Head of caudate nucleus (tissue), 42 donors: Measurements from ENCODE around the gene R3HDM2.
"Not testable (repeated sequence)": the region's sequence is repeated elsewhere in the genome, so short reads cannot be mapped to it uniquely, and the experiment has no call there.

Experiments
- DNase-seq, 42 donors: peaks; one replicate each; pipeline versions ENCODE4 v3.0.0 to v3.0.0-alpha.2; 2020 to 2021; ENCODE audit warnings: mixed read lengths in 7 of 42
- intact Hi-C: fragments of 100-400 bp; cut with DNase I; formaldehyde crosslinking; loops from one replicate; pipeline ENCODE4 v1.15.0; 2022

The R3HDM2 gene

DNA sequence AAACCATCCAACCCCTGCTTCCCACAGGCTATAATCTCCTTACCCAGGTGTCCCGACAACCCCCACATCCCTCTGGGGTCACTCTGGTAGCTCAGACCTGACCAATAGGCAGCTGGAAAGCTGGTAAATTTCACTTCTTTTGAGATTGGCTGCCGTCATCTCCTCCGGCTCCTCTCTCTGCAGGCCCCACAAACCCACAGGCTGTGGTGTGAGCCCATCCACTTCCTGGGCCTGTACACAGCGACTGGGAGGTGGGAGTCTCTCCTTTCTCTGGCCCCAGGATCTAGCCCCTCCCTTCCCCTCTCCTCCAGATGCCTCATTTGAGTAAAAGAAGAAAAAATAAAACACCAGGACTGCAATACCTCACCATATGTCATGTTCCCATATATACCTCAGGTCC, 4.5 kb upstream of the R3HDM2 start:
- no peak for DNase-seq
- intact Hi-C loops: no loop called here

DNA sequence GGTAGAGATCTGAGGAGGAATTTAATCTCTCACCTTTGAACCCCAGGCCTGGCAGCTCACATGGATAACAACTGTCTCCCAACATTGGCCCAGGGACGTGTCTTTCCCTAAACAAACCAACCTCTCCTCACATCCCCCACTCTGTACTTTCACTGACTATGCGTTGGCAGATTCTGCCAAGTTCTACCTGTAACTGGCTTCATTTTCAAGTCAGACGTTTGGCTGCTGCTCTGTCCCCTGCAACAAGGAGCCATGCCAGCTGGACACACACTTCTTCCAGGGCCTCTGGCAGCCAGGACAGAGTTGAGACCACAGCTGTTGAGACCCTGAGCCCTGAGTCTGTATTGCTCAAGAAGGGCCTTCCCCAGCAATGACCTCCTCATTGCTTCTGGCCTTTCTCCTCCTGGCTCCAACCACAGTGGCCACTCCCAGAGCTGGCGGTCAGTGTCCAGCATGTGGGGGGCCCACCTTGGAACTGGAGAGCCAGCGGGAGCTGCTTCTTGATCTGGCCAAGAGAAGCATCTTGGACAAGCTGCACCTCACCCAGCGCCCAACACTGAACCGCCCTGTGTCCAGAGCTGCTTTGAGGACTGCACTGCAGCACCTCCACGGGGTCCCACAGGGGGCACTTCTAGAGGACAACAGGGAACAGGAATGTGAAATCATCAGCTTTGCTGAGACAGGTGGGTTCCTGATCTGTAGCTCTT, 3.8 kb upstream of the R3HDM2 start, which contains the start of gene INHBC:
INHBC (plus strand) TSS at position 268 of the 707 bp plus-strand sequence; CDS start at position 371, 103 bp downstream.
- intact Hi-C loops: no loop called here
- DNase-seq: no peak

DNA sequence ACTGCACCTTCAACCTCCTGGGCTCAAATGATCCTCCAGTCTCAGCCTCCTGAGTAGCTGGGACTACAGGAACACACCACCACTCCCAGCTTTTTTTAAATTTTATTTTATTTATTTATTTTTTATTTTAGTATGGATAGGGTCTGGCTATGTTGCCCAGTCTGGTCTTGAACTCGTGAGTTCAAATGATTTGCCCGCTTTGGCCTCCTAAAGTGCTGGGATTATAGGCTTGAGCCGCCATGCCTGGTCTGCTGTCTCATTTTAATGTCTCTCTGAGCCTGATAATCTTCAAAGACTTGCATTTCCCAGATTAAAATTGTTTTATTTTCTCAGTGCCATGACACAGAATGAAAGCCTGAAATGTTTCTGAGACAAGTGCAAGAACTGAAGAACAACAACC, 2.5 kb upstream of the R3HDM2 start:
- intact Hi-C loops: no loop called here
- no peak for DNase-seq

DNA sequence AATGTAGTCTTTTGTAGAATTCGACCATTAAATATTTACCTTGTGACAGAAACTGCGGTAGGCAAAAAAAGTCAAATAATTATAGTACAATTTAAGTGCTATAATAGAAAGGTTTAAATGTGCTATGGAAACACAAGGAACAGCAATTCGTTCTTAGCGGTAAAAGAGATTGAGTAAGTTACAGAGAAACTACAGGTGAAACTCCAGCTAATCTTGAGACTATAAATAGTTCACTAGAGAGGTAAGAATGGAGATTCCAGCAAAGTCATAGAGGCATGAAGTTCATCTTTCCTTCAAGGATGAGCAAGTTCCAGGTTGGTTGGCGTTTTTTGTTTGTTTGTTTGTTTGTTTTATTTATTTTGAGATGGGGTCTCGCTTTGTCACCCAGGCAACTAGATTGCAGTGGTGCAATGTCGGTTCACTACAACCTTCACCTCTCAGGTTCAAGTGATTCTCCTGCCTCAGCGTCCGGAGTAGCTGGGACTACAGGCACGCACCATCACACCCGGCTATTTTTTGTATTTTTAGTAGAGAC, 878 bp upstream of the R3HDM2 start:
- intact Hi-C loops: no loop called here
- peak in 1 of 42 donors; percentile 18 for DNase-seq

DNA sequence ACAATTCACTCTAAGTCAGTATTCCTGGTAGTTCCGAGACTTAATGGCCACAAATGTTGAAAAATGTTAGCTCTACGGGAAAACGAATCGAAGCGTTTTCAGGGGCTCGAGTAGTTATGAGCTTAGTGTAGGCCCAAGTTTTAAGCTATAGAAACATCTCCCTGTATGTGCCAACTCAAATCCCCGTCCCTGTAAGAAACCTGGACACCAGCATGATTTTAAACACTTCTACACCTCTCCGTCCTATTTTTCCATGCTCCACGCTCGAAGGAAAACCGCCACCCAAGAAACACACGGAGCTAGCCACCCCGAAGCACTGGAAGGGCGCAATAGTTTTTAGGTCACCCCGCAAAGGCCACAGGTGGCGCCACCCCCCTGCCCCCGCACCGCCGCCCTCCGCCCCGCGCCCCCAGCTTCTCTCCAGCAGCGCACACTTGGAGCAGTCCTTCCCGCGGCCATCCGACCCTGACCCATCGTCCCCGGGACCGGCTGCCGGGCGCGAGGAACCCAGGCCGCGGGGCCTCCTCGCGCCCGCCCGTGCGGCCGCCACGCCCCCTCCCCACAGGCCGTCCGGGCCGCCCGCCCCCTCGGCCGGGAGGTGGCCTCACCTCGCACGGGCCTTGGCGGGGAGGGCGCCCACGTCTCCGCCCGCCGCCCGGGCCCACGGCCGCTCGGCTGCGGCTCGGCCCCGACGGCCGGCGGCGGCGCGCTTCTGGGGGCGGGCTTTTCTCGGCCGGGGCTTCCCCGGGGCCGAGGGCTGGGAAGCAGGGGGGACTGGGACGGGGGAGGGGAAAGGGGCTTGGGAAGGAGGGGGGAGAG, 522 bp downstream of the R3HDM2 start:
- intact Hi-C loops: no loop called here
- peak in 29 of 42 donors; percentile 6 to 62 (median 29) for DNase-seq

DNA sequence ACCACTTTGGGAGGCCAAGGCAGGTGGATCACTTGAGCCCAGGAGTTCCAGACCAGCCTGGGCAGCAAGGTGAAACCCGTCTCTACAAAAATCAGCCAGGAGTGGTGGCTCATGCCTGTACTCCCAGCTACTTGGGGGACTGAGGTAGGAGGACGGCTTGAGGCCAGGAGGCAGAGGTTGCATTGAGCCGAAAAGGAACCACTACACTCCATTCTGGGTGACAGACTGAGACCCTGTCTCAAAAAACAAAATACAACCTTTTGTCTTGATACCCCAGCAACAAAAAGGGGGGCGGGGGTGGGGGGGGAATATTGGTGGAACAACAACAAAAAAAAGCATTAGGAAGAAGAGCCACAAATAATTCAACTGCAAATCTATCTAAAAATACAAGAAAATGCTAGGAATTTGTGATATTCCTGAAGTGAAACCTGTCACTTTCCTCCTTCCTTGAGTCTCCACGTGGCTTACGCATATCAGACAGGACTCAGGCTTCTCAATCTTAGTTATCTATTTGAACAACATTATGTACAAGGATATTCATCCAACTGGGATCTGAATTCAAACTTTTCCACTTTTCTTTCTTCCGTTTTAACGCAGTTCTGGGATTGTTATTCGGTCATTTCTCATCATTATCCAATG, 1.3 kb downstream of the R3HDM2 start:
- intact Hi-C loops: no loop called here
- no peak for DNase-seq

DNA sequence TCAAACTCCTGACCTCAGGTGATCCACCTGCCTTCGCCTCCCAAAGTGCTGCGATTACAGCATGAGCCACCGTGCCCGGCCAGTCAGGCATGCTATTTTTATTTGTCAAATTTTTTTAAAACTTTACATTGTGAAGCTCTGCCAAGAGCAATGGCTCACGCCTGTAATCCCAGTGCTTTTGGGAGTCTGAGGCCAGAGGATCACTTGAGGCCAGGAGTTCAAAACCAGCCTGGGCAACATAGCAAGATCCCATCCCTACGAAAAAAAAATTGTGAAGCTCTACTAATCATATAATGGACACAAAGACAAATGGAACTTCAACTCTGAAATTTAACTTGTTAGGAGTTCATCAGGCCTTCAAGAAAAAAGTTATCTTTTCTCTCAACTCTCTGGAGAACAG, 1.9 kb downstream of the R3HDM2 start:
- intact Hi-C loops: no loop called here
- DNase-seq: no peak

DNA sequence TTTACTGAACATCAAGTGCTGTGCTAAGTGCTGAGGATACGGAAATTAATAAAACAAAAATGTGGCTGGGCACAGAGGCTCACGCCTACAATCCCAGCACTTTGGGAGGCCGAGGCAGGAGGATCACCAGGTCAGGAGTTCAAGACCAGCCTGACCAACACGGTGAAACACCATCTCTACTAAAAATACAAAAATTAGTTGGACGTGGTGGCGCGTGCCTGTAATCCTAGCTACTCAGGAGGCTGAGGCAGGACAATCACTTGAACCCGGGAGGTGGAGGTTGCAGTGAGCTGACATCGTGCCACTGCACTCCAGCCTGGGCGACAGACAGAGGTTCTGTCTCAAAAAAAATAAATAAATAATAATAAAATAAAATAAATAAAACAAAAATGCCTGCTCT, 3.9 kb downstream of the R3HDM2 start:
- DNase-seq, intact Hi-C loops: not testable (repeated sequence)

DNA sequence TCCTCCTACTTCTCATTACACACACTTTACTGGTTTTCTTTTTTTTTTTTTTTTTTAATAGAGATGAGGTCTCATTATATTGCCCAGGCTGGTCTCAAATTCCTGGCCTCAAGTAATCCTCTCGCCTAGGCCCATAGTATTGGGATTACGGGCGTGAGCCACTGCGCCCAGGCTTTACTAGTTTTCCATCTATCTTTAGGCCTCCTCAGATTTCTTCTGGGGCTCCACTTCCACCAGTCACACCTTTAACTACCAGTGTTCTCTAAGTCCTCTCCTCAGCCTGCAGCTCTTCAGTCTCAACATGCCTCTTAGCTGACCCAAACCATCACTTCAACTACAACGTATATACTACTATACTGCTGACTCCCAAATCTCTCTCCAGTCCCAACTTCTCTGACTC, 10.4 kb downstream of the R3HDM2 start:
- no peak for DNase-seq
- intact Hi-C loops: no loop called here

DNA sequence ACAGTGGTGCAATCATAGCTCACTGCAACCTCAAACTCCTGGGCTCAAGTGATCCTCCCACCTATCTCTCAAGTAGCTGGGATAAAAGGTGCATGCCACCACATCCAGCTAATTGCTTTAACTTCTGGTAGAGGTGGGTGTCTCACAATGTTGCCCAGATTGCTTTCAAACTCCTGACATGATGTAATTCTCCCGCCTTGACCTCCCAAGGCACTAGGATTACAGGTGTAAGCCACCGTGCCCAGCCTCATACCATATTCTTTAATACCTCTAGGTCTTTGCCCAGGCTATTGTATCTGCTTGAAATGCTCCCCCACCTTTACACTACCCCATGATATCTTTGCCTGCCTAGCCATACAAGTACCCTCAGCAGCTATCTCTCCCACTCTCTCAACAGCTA, 11.3 kb downstream of the R3HDM2 start:
- DNase-seq: no peak
- intact Hi-C loops: no loop called here

DNA sequence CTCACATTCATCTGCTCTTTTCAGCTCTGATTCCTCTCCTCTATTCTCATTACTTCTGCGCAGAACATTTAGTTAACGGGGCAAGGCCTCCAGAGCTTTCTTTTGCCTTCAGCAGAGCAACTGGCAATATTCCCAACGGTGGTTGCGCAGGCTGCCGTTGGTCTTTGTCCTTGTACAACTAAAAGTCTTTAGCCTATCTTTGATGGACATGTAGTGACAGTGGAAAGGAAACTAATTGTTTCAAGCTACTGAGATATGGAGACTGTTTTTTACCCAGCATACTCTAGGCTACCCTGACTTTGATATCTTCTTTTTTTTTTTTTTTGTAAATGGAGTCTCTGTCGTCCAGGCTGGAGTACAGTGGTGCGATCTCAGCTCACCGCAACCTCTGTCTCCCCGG, 12.6 kb downstream of the R3HDM2 start:
- intact Hi-C loops: no loop called here
- peak in 8 of 42 donors; percentile 7 to 47 (median 18) for DNase-seq

DNA sequence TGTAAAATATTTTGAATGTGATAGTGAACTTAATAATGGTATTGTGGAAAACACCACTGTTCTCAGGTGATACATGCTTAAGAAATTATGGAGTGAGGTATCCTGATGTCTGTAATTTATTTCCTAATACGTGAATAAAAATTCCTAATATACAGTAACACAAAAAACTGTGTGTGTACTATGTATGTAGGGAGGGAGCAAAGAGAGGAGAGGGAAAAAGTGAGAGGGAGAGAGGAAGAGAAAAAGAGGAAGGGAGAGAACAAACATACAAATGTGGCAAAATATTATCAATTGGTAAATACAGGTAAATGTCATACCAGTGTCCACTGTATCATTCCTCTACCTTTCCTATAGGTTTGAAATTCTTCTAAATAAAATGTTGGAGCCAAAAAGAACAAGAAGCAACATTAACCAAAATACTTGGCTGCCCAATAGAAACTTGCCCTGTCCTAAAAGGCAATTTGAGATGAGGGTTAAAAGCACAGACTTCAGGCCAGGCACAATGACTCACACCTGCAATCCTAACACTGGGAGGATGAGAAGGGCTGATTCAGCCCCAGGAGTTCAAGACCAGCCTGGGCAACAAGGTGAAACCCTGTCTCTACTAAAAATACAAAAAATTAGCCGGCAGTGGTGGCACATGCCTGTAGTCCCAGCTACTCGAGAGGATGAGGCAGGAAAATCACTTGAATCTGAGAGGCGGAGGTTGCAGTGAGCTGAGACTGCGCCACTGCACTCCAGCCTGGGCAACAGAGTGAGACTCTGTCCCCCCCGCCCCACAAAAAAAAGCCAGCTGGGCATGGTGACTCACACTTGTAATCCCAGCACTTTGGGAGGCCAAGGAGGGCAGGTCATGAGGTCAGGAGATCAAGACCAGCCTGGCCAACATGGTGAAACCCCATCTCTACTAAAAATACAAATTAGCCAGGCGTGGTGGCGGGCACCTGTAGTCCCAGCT, 14.5 kb downstream of the R3HDM2 start:
- intact Hi-C loops: no loop called here
- DNase-seq: no peak

DNA sequence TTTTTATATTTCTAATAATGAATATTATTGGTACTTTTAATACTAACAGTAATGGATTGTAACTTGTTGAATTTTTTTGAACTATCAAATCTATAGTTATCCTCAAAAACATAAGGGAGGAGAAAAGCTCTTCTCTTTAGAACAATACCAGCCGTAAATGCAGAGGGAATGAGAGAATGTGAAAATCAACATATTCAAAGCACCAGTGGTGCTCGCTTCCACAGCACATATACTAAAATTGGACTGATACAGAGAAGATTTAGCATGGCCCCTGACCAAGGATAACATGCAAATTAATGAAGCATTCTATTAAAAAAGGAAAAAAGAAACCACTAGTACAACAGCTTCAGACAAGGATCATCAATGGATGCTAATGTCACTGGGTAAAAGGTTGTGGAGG, 15.8 kb downstream of the R3HDM2 start:
- intact Hi-C loops: no loop called here
- no peak for DNase-seq

DNA sequence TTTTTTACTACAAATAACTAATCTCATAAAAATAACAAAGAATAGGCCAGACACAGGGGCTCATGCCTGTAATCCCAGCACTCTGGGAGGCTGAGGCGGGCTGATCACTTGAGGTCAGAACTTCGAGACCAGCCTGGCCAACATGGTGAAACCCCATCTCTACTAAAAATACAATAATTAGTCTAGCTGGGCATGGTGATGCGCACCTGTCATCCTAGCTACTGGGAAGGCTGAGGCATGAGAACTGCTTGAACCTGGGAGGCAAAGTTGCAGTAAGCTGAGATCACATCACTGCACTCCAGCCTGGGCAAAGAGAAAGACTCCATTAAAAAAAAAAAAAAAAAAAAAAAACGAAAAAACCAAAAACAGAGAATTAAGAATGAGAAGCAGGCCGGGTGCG, 16.7 kb downstream of the R3HDM2 start:
- DNase-seq, intact Hi-C loops: not testable (repeated sequence)

DNA sequence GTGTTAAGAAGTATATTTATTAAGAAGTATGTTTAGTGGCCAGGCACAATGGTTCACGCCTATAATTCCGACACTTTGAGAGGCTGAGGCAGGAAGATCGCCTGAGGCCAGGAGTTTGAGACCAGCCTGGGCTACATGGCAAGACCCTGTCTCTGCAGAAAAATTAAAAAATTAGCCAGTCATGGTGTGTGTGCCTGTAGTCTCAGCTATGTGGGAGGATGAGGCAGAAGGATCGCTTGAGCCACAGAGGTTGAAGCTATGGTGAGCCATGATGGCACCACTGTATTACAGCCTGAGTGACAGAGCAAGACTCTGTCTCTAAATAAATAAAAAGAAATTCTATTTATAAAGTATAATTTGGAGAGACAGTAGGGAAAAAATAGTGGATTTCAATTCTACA, 20.3 kb downstream of the R3HDM2 start:
- intact Hi-C loops: no loop called here
- DNase-seq: no peak

DNA sequence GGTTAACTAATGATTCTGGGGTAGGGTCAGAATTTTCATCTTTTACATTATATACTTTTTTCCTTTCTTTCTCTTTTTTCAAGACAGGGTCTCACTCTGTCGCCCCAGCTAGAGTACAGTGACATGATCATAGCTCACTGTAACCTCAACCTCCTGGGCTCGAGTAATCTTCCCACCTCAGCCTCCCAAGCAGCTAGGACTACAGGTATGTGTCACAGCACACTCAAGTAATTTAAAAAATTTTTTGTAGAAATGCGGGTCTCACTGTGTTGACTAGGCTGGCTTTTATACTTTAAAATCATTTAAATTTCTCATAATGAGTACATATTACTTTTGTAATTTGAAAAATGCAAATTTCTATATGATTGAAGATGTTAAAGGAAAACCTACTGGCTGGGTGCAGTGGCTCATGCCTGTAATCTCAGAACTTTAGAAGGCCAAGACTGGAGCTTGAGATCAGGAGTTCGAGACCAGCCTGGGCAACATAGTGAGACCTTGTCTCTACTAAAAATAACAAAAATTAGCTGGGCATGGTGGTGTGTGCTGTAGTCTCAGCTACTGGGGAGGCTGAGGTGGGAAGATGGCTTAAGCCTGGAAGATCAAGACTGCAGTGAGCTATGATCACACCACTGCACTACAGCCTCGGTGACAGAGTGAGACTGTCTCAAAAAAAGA, 25.7 kb downstream of the R3HDM2 start:
- no peak for DNase-seq
- intact Hi-C loops: no loop called here

DNA sequence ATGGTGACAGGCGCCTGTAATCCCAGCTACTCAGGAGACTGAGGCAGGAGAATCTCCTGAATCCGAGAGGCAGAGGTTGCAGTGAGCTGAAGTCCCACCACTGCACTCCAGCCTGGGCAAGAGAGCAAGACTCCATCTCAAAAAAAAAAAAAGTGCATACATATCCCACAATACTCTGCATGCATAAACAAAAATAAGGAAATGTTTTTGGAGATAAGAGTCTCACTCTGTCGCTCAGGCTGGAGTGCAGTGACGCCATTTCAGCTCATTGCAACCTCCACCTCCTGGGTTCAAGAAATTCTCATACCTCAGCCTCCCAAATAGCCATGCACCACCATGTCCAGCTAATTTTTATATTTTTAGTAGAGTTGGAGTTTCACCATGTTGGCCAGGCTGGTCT, 28.7 kb downstream of the R3HDM2 start:
- intact Hi-C loops, DNase-seq: not testable (repeated sequence)

DNA sequence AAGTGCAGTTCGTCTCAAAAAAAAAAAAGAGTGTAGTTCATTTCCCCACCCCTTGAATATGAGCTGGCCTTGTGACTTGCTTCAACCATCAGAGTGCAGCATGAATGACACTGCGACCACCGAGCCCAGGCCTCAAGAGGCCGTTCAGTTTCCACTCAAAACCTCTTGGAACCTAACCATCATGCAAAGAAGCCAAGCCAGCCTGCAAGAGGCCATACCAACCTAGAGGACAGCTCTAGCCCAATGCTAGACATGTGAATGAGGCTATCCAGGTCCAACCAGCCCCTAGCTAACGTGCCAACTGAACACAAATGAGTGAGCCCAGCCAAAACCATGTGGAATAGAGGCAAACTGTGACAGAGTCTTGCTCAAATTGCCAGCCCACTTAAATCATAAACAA, 29.7 kb downstream of the R3HDM2 start:
- intact Hi-C loops: no loop called here
- peak in 3 of 42 donors; percentile 9 to 43 (median 16) for DNase-seq
